MM.1S (cell line): ENCODE data around the gene LIF.

Experiments used
- CTCF ChIP-seq: fragments of 300-600 bp; sonication (generic); IDR thresholded peaks from 2 replicates; pipeline ENCODE4 v1.5.1; 2016; ENCODE audit warnings: antibody characterized with exemption, low read length, mixed read lengths
- EZH2 ChIP-seq: fragments of 300-600 bp; sonication (generic); optimal IDR thresholded peaks from 2 replicates; pipeline ENCODE3; 2017; ENCODE audit warnings: low read depth, mild to moderate bottlenecking, antibody characterized with exemption, low read length, mixed read lengths
- EZH2phosphoT487 ChIP-seq: fragments of 300-600 bp; sonication (generic); IDR thresholded peaks from 2 replicates; pipeline ENCODE4 v1.6.1; 2018; ENCODE audit warnings: antibody characterized with exemption, low read length

DNA sequence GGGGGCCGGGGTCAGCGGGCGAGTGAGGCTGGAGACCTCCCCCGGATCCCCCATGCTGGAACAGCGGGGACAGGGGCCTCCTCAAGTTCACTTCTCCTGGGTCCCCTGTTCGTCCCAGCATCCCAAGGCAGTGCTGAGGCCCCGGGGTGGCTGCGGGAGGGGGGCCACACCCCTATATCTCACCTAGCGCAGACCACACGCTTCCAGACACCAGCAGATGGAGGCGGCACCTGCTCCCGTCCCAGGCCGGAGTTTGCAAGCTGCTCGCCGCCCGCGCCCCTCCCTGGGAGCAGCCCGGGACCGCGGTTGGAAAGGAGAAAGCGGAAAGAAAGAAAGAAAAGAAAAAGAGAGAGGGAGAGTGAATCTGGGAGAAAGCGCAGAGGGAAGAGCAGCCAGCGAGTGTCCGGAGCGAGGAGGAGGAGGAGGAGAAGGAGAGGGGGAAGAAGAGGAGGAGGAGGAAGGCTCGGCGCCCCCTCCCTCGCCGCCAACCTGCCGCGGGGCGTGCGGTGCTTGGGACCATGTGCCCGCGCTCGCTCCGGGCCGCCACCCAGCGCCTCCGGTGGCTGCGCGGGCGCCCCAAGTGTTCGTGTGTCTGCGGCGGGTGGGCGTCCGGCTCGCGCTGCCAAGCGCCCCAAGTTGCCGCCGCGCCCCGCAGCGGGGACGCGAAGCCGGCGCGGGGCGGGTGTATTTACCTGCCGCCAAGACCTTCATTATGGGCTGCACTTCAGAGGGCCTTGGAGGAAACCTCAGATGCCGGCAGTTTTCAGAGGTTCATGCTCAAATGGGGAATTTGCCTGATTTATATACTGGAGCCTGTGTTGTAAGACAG is at the start of gene LIF:
- peak; percentile 20 for TF ChIP-seq CTCF
- TF ChIP-seq EZH2phosphoT487, result no peak
- peak; percentile 32 for TF ChIP-seq EZH2
